NCI-H1048 (cell line): Measurements from ENCODE around the gene KIRREL3.
A peak's percentile ranks its signal among the peaks of the same experiment; 100 is the strongest.

Source experiments
- DNase-seq: peaks from one replicate; lab custom pipeline; 2025; lab: John Stamatoyannopoulos, UW

Gene KIRREL3

GRCh38 chr11:126485986-126486635 lies 514.5 kb downstream of the KIRREL3 start:
- DNase-seq, result no peak

GRCh38 chr11:126485021-126485792 lies 515.4 kb downstream of the KIRREL3 start:
- no peak for DNase-seq

- DNase-seq, result no peak
Observed at GRCh38 chr11:126484266-126484665, 516.3 kb downstream of the KIRREL3 start.

- no peak for DNase-seq
Observed at GRCh38 chr11:126483621-126484195, 516.9 kb downstream of the KIRREL3 start.

- no peak for DNase-seq
Observed at GRCh38 chr11:126482586-126483108, 517.9 kb downstream of the KIRREL3 start.

GRCh38 chr11:126481303-126481680 lies 519.3 kb downstream of the KIRREL3 start:
- no peak for DNase-seq

- DNase-seq, result peak; percentile 50
Observed at GRCh38 chr11:126480410-126481302, 519.9 kb downstream of the KIRREL3 start.

GRCh38 chr11:126480015-126480409 lies 520.6 kb downstream of the KIRREL3 start:
- DNase-seq, result no peak

GRCh38 chr11:126479178-126479930 lies 521.2 kb downstream of the KIRREL3 start:
- no peak for DNase-seq

- no peak for DNase-seq
Observed at GRCh38 chr11:126478466-126478865, 522.1 kb downstream of the KIRREL3 start.

- DNase-seq, result no peak
Observed at GRCh38 chr11:126477535-126478305, 522.9 kb downstream of the KIRREL3 start.

- DNase-seq, result no peak
Observed at GRCh38 chr11:126476977-126477376, 523.6 kb downstream of the KIRREL3 start.

- DNase-seq, result no peak
Observed at GRCh38 chr11:126476266-126476924, 524.2 kb downstream of the KIRREL3 start.

- DNase-seq, result no peak
Observed at GRCh38 chr11:126475014-126475991, 525.3 kb downstream of the KIRREL3 start.

GRCh38 chr11:126474220-126474619 lies 526.4 kb downstream of the KIRREL3 start:
- no peak for DNase-seq

- no peak for DNase-seq
Observed at GRCh38 chr11:126473269-126473668, 527.3 kb downstream of the KIRREL3 start.

GRCh38 chr11:126469311-126469710 lies 531.3 kb downstream of the KIRREL3 start:
- DNase-seq, result no peak

- no peak for DNase-seq
Observed at GRCh38 chr11:126468102-126468521, 532.5 kb downstream of the KIRREL3 start.

- DNase-seq, result no peak
Observed at GRCh38 chr11:126467471-126467870, 533.1 kb downstream of the KIRREL3 start.
